H9 (cell line): Measurements from ENCODE around the gene TTC33. TPM values are rescaled to one million over a fixed set of nuclear protein-coding genes. Genes with fewer than 3 reads are reported as not detected.

ENCODE experiments used
- DNase-seq: peaks from one replicate; pipeline ENCODE4 v3.0.0-alpha.2; 2017
- H2AFZ ChIP-seq: one replicate; pipeline ENCODE4 v1.6.1; 2013; ENCODE audit warnings: mild to moderate bottlenecking, low read length, control low read depth, moderate library complexity
- H2AK5ac ChIP-seq: 2 replicates; pipeline ENCODE4 v1.6.1; 2013; ENCODE audit warnings: low read length, control low read depth, mixed read lengths; ENCODE audit not compliant: insufficient read length
- H2BK120ac ChIP-seq: one replicate; pipeline ENCODE4 v1.6.1; 2013; ENCODE audit warnings: low read depth, mild to moderate bottlenecking, low read length, control low read depth, inconsistent platforms; ENCODE audit not compliant: poor library complexity, severe bottlenecking
- H2BK12ac ChIP-seq: 2 replicates; pipeline ENCODE4 v1.6.1; 2013; ENCODE audit warnings: low read length, control low read depth, mixed read lengths, low read depth; ENCODE audit not compliant: insufficient read length
- H2BK15ac ChIP-seq: 2 replicates; pipeline ENCODE4 v1.6.1; 2013; ENCODE audit warnings: low read depth, low read length, control low read depth
- H2BK20ac ChIP-seq: one replicate; pipeline ENCODE4 v1.6.1; 2013; ENCODE audit warnings: low read depth, mild to moderate bottlenecking, low read length, control low read depth, inconsistent platforms; ENCODE audit not compliant: poor library complexity, severe bottlenecking
- H2BK5ac ChIP-seq: 2 replicates; pipeline ENCODE4 v1.6.1; 2013; ENCODE audit warnings: low read length, control low read depth, mixed read lengths; ENCODE audit not compliant: insufficient read length
- H3K14ac ChIP-seq: 2 replicates; pipeline ENCODE4 v1.6.1; 2013; ENCODE audit warnings: low read length, control low read depth; ENCODE audit not compliant: insufficient read depth
- H3K18ac ChIP-seq: 2 replicates; pipeline ENCODE4 v1.6.1; 2013; ENCODE audit warnings: low read depth, mild to moderate bottlenecking, mixed read lengths, low read length, control low read depth; ENCODE audit not compliant: insufficient read length
- H3K23ac ChIP-seq: 2 replicates; pipeline ENCODE4 v1.6.1; 2013; ENCODE audit warnings: low read length, control low read depth, mixed read lengths, low read depth; ENCODE audit not compliant: insufficient read length
- H3K23me2 ChIP-seq: 2 replicates; pipeline ENCODE4 v1.6.1; 2013; ENCODE audit warnings: low read depth, mild to moderate bottlenecking, mixed read lengths, low read length, control low read depth; ENCODE audit not compliant: insufficient read length, poor library complexity, severe bottlenecking
- H3K27ac ChIP-seq: 2 replicates; pipeline ENCODE4 v1.5.1; 2013; ENCODE audit warnings: low read length, control low read depth, mixed read lengths, low read depth; ENCODE audit not compliant: insufficient read length
- H3K27me3 ChIP-seq: 2 replicates; pipeline ENCODE4 v1.6.1; 2013; ENCODE audit warnings: low read length, control low read depth, inconsistent platforms; ENCODE audit not compliant: insufficient read depth
- H3K4ac ChIP-seq: 2 replicates; pipeline ENCODE4 v1.6.1; 2013; ENCODE audit warnings: low read depth, mild to moderate bottlenecking, control low read depth, inconsistent platforms, low read length, moderate library complexity
- H3K4me1 ChIP-seq: 2 replicates; pipeline ENCODE4 v1.6.1; 2013; ENCODE audit warnings: low read length, control low read depth, inconsistent platforms; ENCODE audit not compliant: insufficient read depth
- H3K4me2 ChIP-seq: 2 replicates; pipeline ENCODE4 v1.6.1; 2013; ENCODE audit warnings: low read length, control low read depth, mixed read lengths; ENCODE audit not compliant: insufficient read length, insufficient read depth
- H3K56ac ChIP-seq: 2 replicates; pipeline ENCODE4 v1.6.1; 2013; ENCODE audit warnings: low read depth, mild to moderate bottlenecking, mixed read lengths, low read length, control low read depth; ENCODE audit not compliant: insufficient read length
- H3K79me1 ChIP-seq: 2 replicates; pipeline ENCODE4 v1.6.1; 2013; ENCODE audit warnings: low read depth, mild to moderate bottlenecking, moderate library complexity, low read length, control low read depth, inconsistent platforms; ENCODE audit not compliant: insufficient read depth, poor library complexity, severe bottlenecking
- H3K79me2 ChIP-seq: 2 replicates; pipeline ENCODE4 v1.6.1; 2013; ENCODE audit warnings: low read length, control low read depth, inconsistent platforms; ENCODE audit not compliant: insufficient read depth
- H3K9ac ChIP-seq: 2 replicates; pipeline ENCODE4 v1.6.1; 2013; ENCODE audit warnings: low read length, control low read depth, mixed read lengths; ENCODE audit not compliant: insufficient read length; ENCODE audit errors: extremely low read depth
- H3K9me3 ChIP-seq: one replicate; pipeline ENCODE4 v1.6.1; 2013; ENCODE audit warnings: low read depth, low read length, inconsistent platforms; ENCODE audit not compliant: control insufficient read depth
- H3T11ph ChIP-seq: one replicate; pipeline ENCODE4 v1.6.1; 2013; ENCODE audit warnings: mild to moderate bottlenecking, low read length, control low read depth, inconsistent platforms
- H4K20me1 ChIP-seq: one replicate; pipeline ENCODE4 v1.6.1; 2013; ENCODE audit not compliant: control insufficient read depth, insufficient read length, insufficient read depth
- H4K5ac ChIP-seq: 2 replicates; pipeline ENCODE4 v1.6.1; 2013; ENCODE audit warnings: low read depth, mild to moderate bottlenecking, mixed read lengths, low read length, control low read depth; ENCODE audit not compliant: insufficient read length
- H4K8ac ChIP-seq: replicated peaks from 2 replicates; pipeline ENCODE4 v1.6.1; 2013; ENCODE audit warnings: low read length, control low read depth, mixed read lengths, low read depth; ENCODE audit not compliant: insufficient read length
- H4K91ac ChIP-seq: 2 replicates; pipeline ENCODE4 v1.6.1; 2013; ENCODE audit warnings: low read depth, mild to moderate bottlenecking, moderate library complexity, mixed read lengths, low read length, control low read depth; ENCODE audit not compliant: insufficient read length
- H3K27ac Mint-ChIP-seq, 3 experiments: 2 replicates in 2 of 3; 3 replicates in 1 of 3; pipeline ENCODE4 v1.8.0; 2020 to 2021; ENCODE audit warnings: mixed read lengths in 3 of 3, mild to moderate bottlenecking in 1 of 3, moderate library complexity in 1 of 3
- H3K27me3 Mint-ChIP-seq: 2 replicates; pipeline ENCODE4 v1.8.0; 2021; ENCODE audit warnings: low read depth, mild to moderate bottlenecking, moderate library complexity, mixed read lengths
- H3K36me3 Mint-ChIP-seq, 3 experiments: 2 replicates in 2 of 3; 3 replicates in 1 of 3; pipeline ENCODE4 v1.8.0; 2020 to 2021; ENCODE audit warnings: low read depth in 3 of 3, mixed read lengths in 3 of 3; ENCODE audit not compliant: insufficient read depth in 1 of 3
- H3K4me1 Mint-ChIP-seq, 2 experiments: 2 replicates each; pipeline ENCODE4 v1.8.0; 2020; ENCODE audit warnings: mixed read lengths in 2 of 2
- H3K4me3 Mint-ChIP-seq, 2 experiments: 2 replicates in 1 of 2; 3 replicates in 1 of 2; pipeline ENCODE4 v1.8.0; 2020 to 2021; ENCODE audit warnings: mild to moderate bottlenecking in 2 of 2, mixed read lengths in 2 of 2, moderate library complexity in 1 of 2
- H3K9me3 Mint-ChIP-seq, 2 experiments: 2 replicates in 1 of 2; 3 replicates in 1 of 2; pipeline ENCODE4 v1.8.0; 2020; ENCODE audit warnings: mild to moderate bottlenecking in 2 of 2, mixed read lengths in 2 of 2, moderate library complexity in 1 of 2
- WGBS: extraction: QIAGEN DNeasy Blood & Tissue Kit; methylation state at CpG from one replicate; pipeline ENCODE4 v1.1.7; 2013; ENCODE audit warnings: missing lambda C conversion rate, low lambda C conversion rate, mixed read lengths; ENCODE audit not compliant: insufficient read length; ENCODE audit errors: extremely low coverage; 5-methylcytosine and 5-hydroxymethylcytosine counted together
- total RNA-seq: library from RNA; stranded (reverse); gene quantifications from 2 replicates; pipeline ENCODE4 v1.2.1, GENCODE V29; 2021
- TF ChIP-seq, protein P1 (sequence below): fragments of 200-600 bp; sonication (generic); conservative IDR thresholded peaks from 3 replicates; pipeline ENCODE4 v1.8.0; 2021; ENCODE audit warnings: antibody characterized with exemption, mild to moderate bottlenecking

The TTC33 gene
- total RNA-seq, 1 experiment from 2014 or later: 7.3 TPM

DNA sequence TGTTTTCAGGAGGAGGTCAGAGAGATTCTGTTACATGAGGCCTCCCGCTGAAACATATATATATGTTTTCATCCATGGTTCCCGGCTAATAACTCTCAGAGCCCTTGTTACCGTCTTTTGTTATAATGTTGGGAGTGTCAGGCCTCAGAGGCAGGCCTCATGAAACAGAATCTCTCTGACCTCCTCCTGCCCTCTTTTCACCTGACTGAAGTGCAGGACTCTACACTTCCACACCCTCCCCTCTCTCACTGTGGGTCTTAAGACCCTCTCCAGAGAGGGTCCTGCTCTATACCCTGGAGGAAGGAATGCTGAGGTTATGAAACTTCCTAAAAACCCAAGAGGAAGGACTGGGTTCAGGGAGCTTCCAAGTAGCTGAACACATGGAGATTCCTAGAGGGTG, 104.6 kb downstream of the TTC33 start:
- Histone ChIP-seq H4K20me1 (no peaks in the 10 kb centered on the region), H4K8ac (no peak overlapping the region), H3K4me2 (no peak overlapping the region), H3K23me2 (no peaks in the 10 kb centered on the region), H3K18ac (no peak overlapping the region), H2BK15ac (no peak overlapping the region), H3K56ac (no peak overlapping the region), H3K27me3 (no peaks in the 10 kb centered on the region), H3K79me1 (no peaks in the 10 kb centered on the region), H2BK12ac (no peak overlapping the region), H3K27ac (no peak overlapping the region), H3K9ac (no peak overlapping the region), H3T11ph (no peak overlapping the region), H3K4me1 (no peaks in the 10 kb centered on the region), H2BK5ac (no peak overlapping the region), H4K91ac (no peak overlapping the region), H3K14ac (no peak overlapping the region), H3K9me3 (no peaks in the 10 kb centered on the region), H2BK20ac (no peak overlapping the region), H3K23ac (no peak overlapping the region), H2AFZ (no peak overlapping the region), H2AK5ac (no peak overlapping the region), H3K79me2 (no peaks in the 10 kb centered on the region), H3K4ac (no peak overlapping the region), H4K5ac (no peak overlapping the region), H2BK120ac (no peak overlapping the region)
- Mint-ChIP-seq H3K9me3 (no peaks in the 10 kb centered on the region), H3K4me3 (no peak overlapping the region), H3K4me1 (no peaks in the 10 kb centered on the region), H3K27ac (no peak overlapping the region), H3K36me3 (no peaks in the 10 kb centered on the region), H3K27me3 (no peaks in the 10 kb centered on the region)
- no CpG with 5 or more reads among the region's 3 CpGs for WGBS
- DNase-seq: no peak
- TF ChIP-seq, protein P1, sequence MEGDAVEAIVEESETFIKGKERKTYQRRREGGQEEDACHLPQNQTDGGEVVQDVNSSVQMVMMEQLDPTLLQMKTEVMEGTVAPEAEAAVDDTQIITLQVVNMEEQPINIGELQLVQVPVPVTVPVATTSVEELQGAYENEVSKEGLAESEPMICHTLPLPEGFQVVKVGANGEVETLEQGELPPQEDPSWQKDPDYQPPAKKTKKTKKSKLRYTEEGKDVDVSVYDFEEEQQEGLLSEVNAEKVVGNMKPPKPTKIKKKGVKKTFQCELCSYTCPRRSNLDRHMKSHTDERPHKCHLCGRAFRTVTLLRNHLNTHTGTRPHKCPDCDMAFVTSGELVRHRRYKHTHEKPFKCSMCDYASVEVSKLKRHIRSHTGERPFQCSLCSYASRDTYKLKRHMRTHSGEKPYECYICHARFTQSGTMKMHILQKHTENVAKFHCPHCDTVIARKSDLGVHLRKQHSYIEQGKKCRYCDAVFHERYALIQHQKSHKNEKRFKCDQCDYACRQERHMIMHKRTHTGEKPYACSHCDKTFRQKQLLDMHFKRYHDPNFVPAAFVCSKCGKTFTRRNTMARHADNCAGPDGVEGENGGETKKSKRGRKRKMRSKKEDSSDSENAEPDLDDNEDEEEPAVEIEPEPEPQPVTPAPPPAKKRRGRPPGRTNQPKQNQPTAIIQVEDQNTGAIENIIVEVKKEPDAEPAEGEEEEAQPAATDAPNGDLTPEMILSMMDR: no peak
